Caki2 (cell line): ENCODE data around the gene PIGZ. TPM values are rescaled to one million over a fixed set of nuclear protein-coding genes. Genes with fewer than 3 reads are reported as not detected.
"Not testable (repeated sequence)": the region's sequence is repeated elsewhere in the genome, so short reads cannot be mapped to it uniquely, and the experiment has no call there.

Experiments used
- DNase-seq: peaks from one replicate; pipeline ENCODE4 v3.0.0-alpha.2; 2015; ENCODE audit warnings: low read depth
- in situ Hi-C: cut with HindIII; loops from 2 replicates; pipeline ENCODE4 v1.10.0; 2016; ENCODE audit warnings: low sequenced_read_pairs, low pct_unique_long_range_greater_than_20kb, mixed read lengths
- total RNA-seq: library from RNA; depleted of rRNA; stranded (reverse); fragments of >200 nt; shearing (Covaris generic); gene quantifications from 2 replicates; pipeline ENCODE4 v1.2.3, GENCODE V29; 2014; ENCODE audit warnings: low replicate concordance

The PIGZ gene
- total RNA-seq, 1 experiment from 2014 or later, result 0.10 TPM

DNA sequence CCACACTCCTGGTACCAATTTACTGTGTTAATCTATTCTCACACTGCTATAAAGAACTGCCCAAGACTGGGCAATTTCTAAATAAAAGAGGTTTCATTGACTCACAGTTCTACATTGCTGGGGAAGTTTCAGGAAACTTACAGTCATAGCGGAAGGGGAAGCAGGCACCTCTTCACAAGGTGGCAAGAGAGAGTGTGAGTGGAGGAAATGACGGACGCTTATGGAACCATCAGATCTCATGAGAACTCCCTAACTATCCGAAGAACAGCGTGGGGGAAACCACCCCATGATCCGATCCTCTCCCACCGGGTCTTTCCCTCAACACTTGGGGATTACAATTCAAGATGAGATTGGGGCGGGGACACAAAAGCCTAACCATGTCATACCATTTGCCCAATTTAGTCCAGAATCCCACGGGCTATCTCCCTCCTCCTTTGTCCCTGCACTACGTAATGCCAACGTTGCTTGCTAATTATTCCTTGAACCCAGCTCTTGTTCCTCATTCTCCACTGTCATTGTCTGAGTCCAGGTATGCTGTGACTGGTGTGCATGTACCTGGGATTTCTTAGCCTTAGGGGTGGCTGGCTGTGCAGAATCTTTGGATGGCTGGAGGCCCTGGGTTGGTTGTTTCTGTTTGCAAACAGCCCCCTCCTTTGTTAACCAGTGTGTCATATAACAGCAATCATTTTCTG is 3.4 kb downstream of the PIGZ start:
- in situ Hi-C loops, result no loop called here

DNA sequence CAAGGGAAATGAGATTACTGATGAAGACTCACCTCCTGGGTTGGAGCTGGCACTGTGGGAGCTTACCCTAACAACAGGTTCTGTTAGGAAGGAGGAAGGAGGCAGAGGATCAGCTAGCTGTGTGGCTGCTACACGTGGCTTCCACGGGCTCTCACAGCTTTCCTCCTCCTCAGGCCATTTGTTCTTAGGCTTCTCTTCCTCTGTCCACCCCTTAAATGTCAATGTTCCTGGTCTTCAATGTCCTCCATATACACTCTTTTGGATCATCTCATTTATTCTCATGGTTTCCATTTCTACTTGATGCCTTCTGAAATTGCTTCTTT is 5.0 kb downstream of the PIGZ start:
- DNase-seq, result no peak
- in situ Hi-C loops, result no loop called here

More for the DNA sequence above, 3.4 kb downstream of the PIGZ start:
- no peak for DNase-seq

DNA sequence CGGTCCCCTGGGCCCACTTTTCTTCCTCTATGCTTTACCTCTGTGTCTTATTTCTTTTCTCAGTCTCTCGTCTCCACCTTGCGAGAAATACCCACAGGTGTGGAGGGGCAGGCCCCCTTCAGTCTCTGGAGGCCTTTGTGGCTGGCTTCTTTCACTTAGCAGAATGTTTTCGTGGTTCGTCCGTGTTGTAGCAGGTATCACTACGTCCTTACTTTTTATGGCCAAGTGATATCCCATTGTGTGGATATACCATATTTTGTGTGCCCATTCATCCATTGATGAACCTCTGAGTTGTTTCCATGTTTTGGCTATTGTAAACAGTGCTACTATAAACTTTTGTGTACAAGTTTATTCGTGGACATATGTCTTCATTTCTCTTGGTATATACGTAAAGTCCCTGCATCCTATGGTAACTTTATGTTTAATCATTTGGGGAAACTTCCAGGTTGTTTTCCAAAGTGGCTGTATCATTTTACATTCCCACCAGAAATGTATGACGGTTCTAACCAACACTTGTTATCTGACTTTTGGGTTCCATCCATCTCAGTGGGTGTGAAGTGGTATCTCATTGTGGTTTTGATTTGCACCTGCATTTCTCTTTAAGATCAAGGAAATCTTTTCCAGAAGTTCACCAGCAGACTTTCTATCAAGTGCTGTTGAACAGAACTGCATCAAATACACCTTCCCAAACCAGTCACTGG is 5.6 kb downstream of the PIGZ start:
- in situ Hi-C loops, result no loop called here
- no peak for DNase-seq

DNA sequence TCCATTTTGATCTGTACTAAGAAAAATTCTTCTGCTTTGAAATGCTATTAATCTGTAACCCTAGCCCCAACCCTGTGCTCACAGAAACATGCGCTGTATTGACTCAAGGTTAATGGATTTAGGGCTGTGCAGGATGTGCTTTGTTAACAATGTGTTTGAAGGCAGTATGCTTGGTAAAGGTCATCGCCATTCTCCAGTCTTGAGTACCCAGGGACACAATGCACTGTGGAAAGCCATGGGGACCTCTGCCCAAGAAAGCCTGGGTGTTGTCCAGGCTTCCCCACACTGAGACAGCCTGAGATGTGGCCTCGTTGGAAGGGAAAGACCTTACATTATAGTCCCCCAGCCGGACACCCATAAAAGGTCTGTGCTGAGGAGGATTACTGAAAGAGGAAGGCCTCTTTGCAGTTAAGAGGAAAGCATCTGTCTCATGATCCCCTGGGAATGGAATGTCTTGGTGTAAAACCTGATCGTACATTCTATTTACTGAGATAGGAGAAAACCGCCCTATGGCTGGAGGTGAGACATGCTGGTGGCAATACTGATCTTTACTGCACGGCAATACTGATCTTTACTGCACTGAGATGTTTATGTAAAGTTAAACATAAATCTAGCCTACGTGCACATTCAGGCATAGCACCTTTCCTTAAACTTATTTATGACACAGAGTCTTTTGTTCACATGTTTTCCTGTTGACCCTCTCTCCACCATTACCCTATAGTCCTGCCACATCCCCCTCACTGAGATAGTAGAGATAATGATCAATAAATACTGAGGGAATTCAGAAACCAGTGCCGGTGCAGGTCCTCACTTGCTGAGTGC is 6.3 kb downstream of the PIGZ start:
- in situ Hi-C loops, result no loop called here
- DNase-seq, result no peak

DNA sequence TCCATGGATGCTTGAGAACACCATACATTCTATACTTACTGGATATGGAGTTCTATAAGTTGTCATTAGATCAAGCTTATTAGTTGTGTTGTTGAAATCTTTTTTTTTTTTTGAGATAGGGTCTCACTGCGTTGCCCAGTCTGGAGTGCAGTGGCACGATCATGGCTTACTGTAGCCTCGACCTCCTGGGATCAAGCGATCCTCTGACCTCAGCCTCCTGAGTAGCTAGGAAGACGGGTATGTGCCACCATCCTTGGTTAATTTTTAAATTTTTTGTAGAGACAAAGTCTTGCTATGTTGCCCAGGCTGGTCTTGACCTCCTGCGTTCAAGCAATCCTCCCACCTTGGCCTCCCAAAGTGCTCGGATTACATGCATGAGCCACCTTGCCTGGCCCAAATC is 13.8 kb downstream of the PIGZ start:
- no peak for DNase-seq
- in situ Hi-C loops, result no loop called here

DNA sequence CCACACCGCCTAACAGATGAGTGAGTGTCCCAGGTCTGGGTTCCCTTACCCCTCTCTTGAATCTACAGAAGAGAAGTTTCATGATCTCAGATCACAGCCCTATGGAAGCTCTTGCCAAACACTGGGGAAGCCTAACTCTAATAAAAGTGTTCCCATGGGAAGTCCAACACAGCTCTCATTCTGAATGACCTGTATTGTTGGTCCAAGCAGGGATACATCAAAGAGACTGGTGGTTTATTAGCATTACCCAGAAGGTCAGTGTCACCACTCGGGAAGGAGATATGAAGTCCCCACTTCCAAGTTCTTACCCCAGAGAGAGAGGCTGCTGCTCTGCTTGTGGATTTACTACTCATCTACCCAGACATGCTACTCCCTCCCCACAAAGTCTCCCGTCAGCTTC is 17.3 kb downstream of the PIGZ start:
- in situ Hi-C loops, result no loop called here

DNA sequence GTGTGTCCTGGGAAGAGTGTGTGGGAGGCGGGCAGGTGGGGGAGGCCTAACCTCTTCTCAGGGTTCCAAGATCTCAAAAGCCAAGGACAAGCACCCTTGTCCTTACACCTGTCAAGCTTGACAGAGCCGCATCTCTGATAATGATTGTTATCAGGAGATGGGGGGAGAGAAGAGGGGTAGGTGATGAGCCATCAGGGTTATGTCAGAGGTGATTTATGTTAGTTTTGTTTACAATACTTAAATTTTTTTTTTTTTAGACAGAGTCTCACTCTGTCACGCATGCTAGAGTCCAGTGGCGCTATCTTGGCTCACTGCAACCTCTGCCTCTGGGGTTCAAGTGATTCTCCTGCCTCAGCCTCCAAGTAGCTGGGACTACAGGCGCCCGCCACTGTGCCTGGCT is 18.9 kb downstream of the PIGZ start:
- no peak for DNase-seq
- in situ Hi-C loops, result no loop called here

More for the DNA sequence above, 17.3 kb downstream of the PIGZ start:
- DNase-seq, result no peak

DNA sequence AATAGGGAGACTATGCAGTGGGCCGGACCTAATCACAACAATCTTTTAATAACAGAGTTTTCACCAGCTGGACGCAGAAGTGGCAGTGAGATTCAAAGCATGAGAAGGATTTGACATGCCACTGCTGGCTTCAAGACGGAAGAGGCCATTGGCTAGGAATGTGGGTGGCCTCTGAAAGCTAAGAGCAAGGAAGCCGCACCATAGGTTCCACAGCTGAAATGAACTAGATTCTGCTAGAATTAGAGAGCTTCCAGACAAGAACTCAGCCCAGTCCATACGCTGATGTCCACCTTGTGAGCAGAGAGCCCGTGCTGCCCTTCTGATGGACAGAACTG is 19.4 kb downstream of the PIGZ start:
- in situ Hi-C loops, result no loop called here

DNA sequence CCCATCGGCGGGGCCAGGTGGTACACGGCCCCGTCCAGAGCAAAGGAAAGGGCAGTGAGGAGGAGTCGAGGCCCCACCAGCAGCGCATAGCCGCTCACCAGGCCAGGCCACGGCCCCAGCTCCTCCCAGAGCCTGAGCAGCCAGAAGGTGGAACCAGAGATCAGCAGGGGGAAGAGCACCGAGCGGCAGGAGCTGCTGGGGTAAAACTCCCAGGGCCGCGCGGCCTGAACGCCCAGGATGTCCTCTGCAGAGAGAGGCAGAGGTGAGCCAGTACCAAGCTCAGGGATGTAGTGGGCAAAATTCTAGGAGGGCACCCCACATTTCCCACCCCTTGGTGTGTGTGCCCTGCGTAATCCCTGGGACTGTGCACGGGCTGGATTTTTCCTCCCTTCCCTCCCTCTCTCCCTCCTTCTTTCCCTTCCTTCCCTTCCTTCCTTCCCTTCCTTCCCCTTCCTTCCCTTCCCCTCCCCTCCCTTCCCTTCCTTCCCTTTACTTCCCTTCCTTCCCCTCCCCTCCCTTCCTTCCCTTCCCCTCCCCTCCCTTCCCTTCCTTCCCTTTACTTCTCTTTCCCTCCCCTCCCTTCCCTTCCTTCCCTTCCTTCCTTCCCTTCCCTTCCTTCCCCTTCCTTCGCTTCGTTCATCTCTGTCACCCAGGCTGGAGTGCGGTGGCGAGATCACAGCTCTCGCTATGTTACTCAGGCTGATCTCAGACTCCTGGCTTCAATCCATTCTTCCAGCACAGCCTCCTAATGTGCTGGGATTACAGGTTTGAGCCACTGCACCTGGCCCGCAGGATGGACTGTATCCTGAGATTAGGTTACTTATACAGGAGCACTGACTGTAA is 20.0 kb downstream of the PIGZ start:
- no peak for DNase-seq
- in situ Hi-C loops, result no loop called here

More for the DNA sequence above, 19.4 kb downstream of the PIGZ start:
- no peak for DNase-seq

DNA sequence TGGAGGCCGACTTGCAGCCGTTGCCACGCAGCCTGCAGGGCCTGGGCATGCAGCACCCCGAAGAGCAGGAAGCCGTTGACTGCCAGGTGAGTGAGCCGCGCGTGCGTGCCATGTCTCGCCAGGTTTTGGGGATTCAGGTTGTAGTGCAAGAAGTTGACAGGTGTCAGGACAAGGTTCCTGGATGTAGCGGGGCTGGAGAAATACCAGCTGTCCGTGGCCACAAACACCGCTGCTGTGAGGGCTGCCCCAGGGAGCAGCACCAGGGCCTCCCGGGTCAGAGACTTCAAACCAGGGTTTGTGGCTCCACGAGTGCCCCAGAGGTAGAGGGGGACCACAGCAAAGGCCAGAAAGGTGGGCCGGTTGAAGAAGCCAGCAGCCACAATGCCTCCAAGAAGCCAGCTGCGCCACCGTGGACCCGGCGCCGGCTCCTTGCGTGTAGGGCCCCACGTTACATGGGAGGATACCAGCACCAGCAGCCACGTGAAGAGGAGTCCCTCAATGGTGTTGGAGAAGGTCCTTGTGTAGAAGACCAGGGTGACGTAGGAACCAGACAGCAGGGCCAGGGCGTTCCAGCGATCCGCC is 20.7 kb downstream of the PIGZ start:
- in situ Hi-C loops, result no loop called here
- no peak for DNase-seq

DNA sequence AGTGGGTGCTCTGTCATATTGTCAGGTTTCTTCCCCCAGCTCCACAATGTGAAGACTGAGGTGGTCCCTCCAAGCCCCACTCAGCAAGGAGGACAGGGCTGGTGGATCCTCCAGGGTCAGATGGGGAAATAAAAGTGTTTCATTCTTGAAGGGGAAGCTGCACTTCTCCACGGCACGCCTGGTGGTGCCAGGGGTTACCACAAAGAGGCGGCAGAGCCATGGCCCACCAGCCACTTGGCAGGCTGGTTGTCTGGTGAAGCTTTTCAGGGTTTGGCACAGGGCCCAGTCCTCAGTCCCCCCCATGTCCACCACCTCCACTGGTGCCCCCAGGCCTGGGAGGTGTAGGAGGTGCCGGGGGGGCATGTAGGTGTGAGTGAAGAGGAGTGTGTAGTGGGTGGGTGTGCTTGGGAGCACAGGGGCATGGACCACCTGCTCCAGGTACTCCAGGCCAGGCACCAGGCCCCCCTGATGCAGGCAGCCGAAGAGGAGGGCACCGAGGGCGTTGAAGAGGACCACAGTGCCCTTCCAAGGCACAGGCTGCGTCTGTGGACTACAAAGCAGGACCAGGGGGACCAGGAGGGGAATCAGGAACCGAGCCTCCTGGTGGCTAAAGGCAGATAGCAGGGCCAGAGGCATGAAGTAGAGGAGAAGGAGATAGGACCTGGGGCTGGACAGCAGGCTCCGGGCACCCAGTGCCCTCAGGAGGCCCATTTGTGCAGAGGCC is 21.3 kb downstream of the PIGZ start:
- DNase-seq, result no peak
- in situ Hi-C loops, result no loop called here

DNA sequence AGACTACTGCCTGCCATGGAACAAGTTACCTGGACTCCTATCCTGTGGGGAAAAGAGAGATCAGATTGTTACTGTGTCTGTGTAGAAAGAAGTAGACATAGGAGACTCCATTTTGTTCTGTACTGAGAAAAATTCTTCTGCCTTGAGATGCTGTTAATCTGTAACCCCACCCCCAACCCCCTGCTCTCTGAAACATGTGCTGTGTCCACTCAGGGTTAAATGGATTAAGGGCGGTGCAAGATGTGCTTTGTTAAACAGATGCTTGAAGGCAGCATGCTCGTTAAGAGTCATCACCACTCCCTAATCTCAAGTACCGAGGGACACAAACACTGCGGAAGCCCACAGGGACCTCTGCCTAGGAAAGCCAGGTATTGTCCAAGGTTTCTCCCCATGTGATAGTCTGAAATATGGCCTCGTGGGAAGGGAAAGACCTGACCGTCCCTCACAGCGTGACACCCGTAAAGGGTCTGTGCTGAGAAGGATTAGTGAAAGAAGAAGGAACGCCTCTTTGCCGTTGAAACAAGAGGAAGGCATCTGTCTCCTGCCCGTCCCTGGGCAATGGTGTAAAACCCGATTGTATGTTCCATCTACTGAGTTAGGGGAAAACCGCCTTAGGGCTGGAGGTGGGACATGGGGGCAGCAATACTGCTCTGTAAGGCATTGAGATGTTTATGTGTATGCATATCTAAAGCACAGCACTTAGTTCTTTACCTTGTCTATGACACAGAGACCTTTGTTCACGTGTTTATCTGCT is 24.4 kb downstream of the PIGZ start:
- in situ Hi-C loops, DNase-seq: not testable (repeated sequence)

DNA sequence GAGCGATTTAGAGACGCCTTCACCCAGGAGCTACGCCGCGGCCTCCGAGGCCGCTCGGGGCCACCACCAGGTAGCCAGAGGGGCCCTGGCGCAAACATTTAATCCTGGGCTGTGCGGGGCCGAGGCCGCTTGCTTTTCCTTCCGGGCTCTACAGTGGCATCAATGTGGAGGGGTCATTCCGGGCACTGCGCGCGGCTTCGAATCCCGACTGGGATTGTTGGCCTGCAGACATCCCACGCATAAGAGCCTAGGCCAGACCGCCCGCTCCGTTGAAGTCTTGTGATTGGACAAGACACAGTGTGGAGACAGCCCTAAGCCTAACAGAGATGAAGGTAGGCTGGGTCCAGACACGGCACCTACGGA is 25.7 kb downstream of the PIGZ start:
- no peak for DNase-seq
- in situ Hi-C loops, result no loop called here

DNA sequence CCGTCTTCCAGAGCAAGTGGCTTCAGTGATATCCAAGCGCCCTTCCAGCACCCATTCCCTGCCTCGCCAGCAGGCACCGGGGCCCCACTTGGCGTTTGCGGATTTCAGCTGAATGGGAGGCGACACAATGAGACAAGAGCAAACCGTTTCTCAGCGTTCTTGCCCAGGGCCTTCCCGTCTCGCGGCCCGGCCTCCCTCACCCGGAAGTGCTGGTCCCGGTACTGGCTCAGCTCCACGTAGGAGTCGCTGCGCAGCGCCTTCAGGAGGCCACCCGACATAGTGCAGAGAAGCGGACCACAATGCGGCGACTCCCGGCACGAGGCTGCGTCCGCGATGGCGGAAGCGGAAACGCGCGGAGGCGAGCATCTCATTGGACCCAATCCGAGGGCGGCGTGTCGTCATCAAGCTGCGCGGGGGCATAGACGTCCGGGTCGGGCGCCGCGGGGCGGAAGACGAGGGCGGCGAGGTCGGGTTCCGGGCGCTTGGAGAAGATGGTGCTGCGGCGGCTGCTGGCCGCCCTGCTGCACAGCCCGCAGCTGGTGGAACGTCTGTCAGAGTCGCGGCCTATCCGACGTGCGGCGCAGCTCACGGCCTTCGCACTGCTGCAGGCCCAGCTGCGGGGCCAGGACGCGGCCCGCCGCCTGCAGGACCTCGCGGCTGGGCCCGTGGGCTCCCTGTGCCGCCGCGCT is 26.3 kb downstream of the PIGZ start, which contains the start of gene NCBP2:
Gene NCBP2 (minus strand): TSS at position 303 of the 689 bp plus-strand sequence. CDS start 25 bp downstream, at position 278.
- peak; percentile 96 for DNase-seq
- in situ Hi-C loops, result no loop called here

DNA sequence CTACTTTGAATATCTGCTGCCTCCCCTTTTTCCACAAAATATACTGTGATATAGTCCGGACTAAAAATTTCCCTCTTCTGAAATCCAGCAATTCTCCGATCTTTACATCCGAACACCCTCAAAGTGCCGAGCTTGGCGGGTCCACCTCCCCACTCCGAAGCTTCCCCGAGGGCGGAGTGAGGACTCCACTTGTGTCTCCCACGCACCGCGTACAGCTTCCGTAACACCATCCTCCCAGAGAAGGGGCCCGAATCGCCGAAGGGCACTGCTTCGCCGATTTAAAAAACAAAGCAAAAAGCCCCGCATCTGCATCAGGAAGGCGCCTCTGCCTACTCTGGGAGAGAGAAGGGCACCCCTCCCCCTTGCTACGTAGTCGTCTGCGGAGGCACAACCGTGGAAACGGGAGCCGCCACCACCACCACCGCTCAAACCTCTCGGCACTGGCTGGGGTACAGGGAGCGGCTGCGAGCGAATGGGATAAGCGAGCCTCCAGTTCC is 26.9 kb downstream of the PIGZ start:
- in situ Hi-C loops, result no loop called here
- no peak for DNase-seq

DNA sequence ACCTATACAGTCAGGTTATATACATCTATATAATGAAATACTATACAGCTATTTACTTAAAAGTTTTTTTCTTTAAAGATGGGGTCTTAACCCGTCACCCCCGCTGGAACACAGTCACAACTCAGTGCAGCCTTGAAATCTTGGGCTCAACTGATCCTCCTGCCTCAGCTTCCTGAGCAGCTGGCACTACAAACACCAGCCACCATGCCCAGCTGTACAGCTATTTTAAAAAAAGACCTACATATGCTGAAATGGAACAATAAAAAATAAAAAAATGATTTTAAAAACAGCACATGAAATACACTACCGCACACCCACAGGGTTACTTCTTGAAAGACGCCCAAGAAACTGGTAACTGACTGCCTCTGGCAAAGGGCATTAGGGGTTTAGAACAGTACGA is 30.1 kb downstream of the PIGZ start:
- in situ Hi-C loops, result no loop called here
- no peak for DNase-seq
